Measurements from ENCODE around the gene RNF207. TPM values are rescaled to one million over a fixed set of nuclear protein-coding genes. Genes with fewer than 3 reads are reported as not detected.

RNF207 gene
- polyA plus RNA-seq, 3 donors: 0.10 to 7.7 TPM; not detected in 1

GRCh38 chr1:6207921-6208320 is 2.0 kb downstream of the RNF207 start:
- Histone ChIP-seq H3K9ac (ENCODE audit: insufficient read depth, low read length, poor library complexity, severe bottlenecking) (no peak overlapping the region), H3K36me3 (replicated peaks in 1 of 2; ENCODE audit: control insufficient read depth in 1 of 2, insufficient read depth in 2 of 2, low read length in 2 of 2) (no peaks in the 10 kb centered on the region), H3K4me3 (replicated peaks in 1 of 3; ENCODE audit: low read depth in 2 of 3, low read length in 3 of 3) (no peak overlapping the region), H4K20me1 (ENCODE audit: insufficient read depth, low read length) (no peaks in the 10 kb centered on the region), H3K79me2 (ENCODE audit: insufficient read depth, low read length) (no peaks in the 10 kb centered on the region), H3K4me2 (replicated peaks; ENCODE audit: extremely low read depth, low read length, poor library complexity, severe bottlenecking) (no peak overlapping the region), H3K4me1 (ENCODE audit: control insufficient read depth in 1 of 2, insufficient read depth in 2 of 2, low read length in 2 of 2) (peaks cover 22 to 36% of the 10 kb centered on the region in 2 donors), H2AFZ (ENCODE audit: insufficient read depth, low read depth, low read length, poor library complexity, severe bottlenecking) (no peak overlapping the region), H3K27me3 (ENCODE audit: control insufficient read depth in 2 of 2, insufficient read depth in 2 of 2, low read length in 2 of 2) (peaks cover 31 to 53% of the 10 kb centered on the region in 2 donors), H3K27ac (ENCODE audit: low read depth in 1 of 2, low read length in 2 of 2) (no peak overlapping the region), H3K9me3 (replicated peaks in 1 of 2; ENCODE audit: control insufficient read depth in 1 of 2, insufficient read depth in 1 of 2, low read length in 2 of 2) (peaks cover 0 to 13% of the 10 kb centered on the region in 2 donors)
- peaks cover 26% of the 10 kb centered on the region for H3K4me1 Mint-ChIP-seq
- peaks cover 0 to 3% of the 10 kb centered on the region in 2 donors for H3K36me3 Mint-ChIP-seq
- H3K9me3 Mint-ChIP-seq: peaks cover 0 to 24% (median 3%) of the 10 kb centered on the region in 7 donors
- WGBS (ENCODE audit: insufficient coverage): 76% methylated on average over 7 of the region's 10 CpGs
- DNase-seq: no peak
- peaks cover 48 to 79% (median 65%) of the 10 kb centered on the region in 3 donors for H3K27me3 Mint-ChIP-seq (ENCODE audit: low read depth in 3 of 3)
- intact Hi-C loops (cut with micrococcal nuclease): loop anchor here in 1 of 2 donors (10.0 kb wide), 1 partner anchor 153 kb away; no protein-coding TSS in a partner anchor
- H3K27ac Mint-ChIP-seq: no peak overlapping the region
- peak overlapping the region in 1 of 2 donors; percentile 85 for H3K4me3 Mint-ChIP-seq
- TF ChIP-seq, protein P1, sequence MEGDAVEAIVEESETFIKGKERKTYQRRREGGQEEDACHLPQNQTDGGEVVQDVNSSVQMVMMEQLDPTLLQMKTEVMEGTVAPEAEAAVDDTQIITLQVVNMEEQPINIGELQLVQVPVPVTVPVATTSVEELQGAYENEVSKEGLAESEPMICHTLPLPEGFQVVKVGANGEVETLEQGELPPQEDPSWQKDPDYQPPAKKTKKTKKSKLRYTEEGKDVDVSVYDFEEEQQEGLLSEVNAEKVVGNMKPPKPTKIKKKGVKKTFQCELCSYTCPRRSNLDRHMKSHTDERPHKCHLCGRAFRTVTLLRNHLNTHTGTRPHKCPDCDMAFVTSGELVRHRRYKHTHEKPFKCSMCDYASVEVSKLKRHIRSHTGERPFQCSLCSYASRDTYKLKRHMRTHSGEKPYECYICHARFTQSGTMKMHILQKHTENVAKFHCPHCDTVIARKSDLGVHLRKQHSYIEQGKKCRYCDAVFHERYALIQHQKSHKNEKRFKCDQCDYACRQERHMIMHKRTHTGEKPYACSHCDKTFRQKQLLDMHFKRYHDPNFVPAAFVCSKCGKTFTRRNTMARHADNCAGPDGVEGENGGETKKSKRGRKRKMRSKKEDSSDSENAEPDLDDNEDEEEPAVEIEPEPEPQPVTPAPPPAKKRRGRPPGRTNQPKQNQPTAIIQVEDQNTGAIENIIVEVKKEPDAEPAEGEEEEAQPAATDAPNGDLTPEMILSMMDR (IDR thresholded peaks at IDR 0.05): no peak

DNA sequence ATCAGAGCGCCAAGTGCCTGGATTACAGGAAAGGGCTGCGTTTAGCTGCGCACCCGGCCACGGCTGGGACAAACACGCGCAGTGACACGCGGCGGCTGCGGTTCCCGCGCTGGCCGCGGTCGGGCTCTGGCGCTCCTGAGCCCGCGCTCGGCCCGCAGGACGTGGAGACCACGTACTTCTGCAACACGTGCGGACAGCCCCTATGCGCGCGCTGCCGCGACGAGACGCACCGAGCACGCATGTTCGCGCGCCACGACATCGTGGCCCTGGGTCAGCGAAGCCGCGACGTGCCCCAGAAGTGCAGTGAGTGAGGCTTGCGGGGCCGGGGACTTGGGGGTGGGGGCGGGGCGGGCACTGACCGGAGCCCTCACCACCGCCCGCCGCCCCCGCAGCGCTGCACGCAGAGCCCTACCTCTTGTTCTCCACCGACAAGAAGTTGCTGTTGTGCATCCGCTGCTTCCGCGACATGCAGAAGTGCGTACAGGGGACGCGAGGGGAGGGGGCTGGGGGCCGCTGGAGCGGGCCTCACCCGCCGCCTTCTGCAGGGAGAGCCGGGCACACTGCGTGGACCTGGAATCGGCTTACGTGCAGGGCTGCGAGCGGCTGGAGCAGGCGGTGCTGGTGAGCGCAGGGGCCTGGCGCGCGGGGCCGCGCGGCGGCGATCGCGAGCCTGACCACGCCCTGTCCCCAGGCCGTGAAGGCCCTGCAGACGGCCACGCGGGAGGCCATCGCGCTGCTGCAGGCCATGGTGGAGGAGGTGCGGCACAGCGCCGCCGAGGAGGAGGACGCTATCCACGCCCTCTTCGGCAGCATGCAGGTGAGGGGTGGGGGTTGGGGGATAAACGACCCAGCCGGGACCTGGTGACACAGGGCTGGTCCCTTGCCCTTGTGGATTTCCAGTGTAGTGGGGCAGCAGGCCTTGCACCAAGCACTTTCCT is 3.1 kb downstream of the RNF207 start:
- Mint-ChIP-seq H3K4me3 (peak overlapping the region; percentile 57 to 85), H3K4me1 (peaks cover 26% of the 10 kb centered on the region), H3K36me3 (peaks cover 0 to 3% of the 10 kb centered on the region in 2 donors), H3K9me3 (peaks cover 0 to 20% (median 3%) of the 10 kb centered on the region in 7 donors), H3K27ac (no peak overlapping the region), H3K27me3 (ENCODE audit: low read depth in 3 of 3) (peaks cover 50 to 80% (median 63%) of the 10 kb centered on the region in 3 donors)
- WGBS (ENCODE audit: insufficient coverage): under 1% methylated on average over 80 of the region's 99 CpGs
- intact Hi-C loops (cut with micrococcal nuclease): loop anchor here in 1 of 2 donors (10.0 kb wide), 1 partner anchor 154 kb away; no protein-coding TSS in a partner anchor
- H4K20me1 ChIP-seq (ENCODE audit: insufficient read depth, low read length): no peaks in the 10 kb centered on the region
- no peaks in the 10 kb centered on the region for H3K36me3 ChIP-seq (replicated peaks in 1 of 2; ENCODE audit: control insufficient read depth in 1 of 2, insufficient read depth in 2 of 2, low read length in 2 of 2)
- peak; percentile 38 to 59 (median 40) for DNase-seq
- peaks cover 22 to 36% of the 10 kb centered on the region in 2 donors for H3K4me1 ChIP-seq (ENCODE audit: control insufficient read depth in 1 of 2, insufficient read depth in 2 of 2, low read length in 2 of 2)
- TF ChIP-seq, protein P1 (IDR thresholded peaks at IDR 0.05): peak; percentile 72
- H3K4me2 ChIP-seq (replicated peaks; ENCODE audit: extremely low read depth, low read length, poor library complexity, severe bottlenecking): peak overlapping the region; percentile 75
- H3K9me3 ChIP-seq (replicated peaks in 1 of 2; ENCODE audit: control insufficient read depth in 1 of 2, insufficient read depth in 1 of 2, low read length in 2 of 2): peaks cover 0 to 13% of the 10 kb centered on the region in 2 donors
- H3K79me2 ChIP-seq (ENCODE audit: insufficient read depth, low read length): no peaks in the 10 kb centered on the region
- H2AFZ ChIP-seq (ENCODE audit: insufficient read depth, low read depth, low read length, poor library complexity, severe bottlenecking): peak overlapping the region; percentile 67
- H3K27ac ChIP-seq (ENCODE audit: low read depth in 1 of 2, low read length in 2 of 2): no peak overlapping the region
- H3K4me3 ChIP-seq (replicated peaks in 1 of 3; ENCODE audit: low read depth in 2 of 3, low read length in 3 of 3): peak overlapping the region in 2 of 3 experiments; percentile 2 to 62
- no peak overlapping the region for H3K9ac ChIP-seq (ENCODE audit: insufficient read depth, low read length, poor library complexity, severe bottlenecking)
- H3K27me3 ChIP-seq (ENCODE audit: control insufficient read depth in 2 of 2, insufficient read depth in 2 of 2, low read length in 2 of 2): peaks cover 31 to 53% of the 10 kb centered on the region in 2 donors
